Fibroblast of pulmonary artery (primary cell): Measurements from ENCODE around the gene PRR5.

ENCODE experiments used
- DNase-seq: peaks from one replicate; pipeline ENCODE4 v3.0.0-alpha.2; 2010; ENCODE audit warnings: low read depth
- H3K4me3 ChIP-seq: replicated peaks from 2 replicates; pipeline ENCODE4 v1.5.1; 2011; ENCODE audit warnings: low read depth, mild to moderate bottlenecking, control low read depth, low read length, moderate library complexity
- TF ChIP-seq, protein P1 (sequence below): IDR thresholded peaks from 2 replicates; pipeline ENCODE4 v1.5.1; 2011; ENCODE audit warnings: mild to moderate bottlenecking, control low read depth, low read length, inconsistent platforms; ENCODE audit errors: missing control alignments

Gene PRR5

DNA sequence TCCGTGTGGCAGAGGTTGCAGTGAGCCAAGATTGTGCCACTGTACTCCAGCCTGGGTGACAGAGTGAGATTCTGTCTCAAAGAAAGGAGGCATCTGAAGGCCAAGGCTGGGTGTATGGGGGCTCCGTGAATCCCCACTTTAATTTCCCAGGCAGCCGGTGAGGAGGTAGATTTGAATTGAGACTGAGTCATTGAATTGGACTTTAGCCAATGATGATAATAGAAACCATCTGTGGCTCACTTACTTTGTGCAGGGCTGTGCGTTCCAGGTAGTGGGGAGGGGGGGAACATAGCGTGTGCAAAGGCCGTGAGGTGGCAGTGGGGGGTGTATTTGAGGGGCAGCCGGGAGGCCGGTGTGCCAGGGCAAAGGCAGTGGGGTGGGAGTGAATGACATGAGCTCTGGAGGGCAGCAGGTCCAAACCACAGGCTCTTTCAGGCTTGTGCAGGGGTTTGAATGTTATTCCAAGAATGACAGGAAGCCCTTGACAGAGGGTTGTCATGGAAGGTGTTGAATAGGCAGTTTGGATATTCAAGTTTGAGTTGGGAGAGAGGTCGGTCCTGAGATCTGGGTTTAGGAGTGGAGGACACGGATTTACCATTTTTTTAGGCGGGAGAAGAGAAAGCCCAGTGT, 56.5 kb downstream of the PRR5 start:
- H3K4me3 ChIP-seq = no peak overlapping the region
- TF ChIP-seq, protein P1, sequence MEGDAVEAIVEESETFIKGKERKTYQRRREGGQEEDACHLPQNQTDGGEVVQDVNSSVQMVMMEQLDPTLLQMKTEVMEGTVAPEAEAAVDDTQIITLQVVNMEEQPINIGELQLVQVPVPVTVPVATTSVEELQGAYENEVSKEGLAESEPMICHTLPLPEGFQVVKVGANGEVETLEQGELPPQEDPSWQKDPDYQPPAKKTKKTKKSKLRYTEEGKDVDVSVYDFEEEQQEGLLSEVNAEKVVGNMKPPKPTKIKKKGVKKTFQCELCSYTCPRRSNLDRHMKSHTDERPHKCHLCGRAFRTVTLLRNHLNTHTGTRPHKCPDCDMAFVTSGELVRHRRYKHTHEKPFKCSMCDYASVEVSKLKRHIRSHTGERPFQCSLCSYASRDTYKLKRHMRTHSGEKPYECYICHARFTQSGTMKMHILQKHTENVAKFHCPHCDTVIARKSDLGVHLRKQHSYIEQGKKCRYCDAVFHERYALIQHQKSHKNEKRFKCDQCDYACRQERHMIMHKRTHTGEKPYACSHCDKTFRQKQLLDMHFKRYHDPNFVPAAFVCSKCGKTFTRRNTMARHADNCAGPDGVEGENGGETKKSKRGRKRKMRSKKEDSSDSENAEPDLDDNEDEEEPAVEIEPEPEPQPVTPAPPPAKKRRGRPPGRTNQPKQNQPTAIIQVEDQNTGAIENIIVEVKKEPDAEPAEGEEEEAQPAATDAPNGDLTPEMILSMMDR = no peak
- DNase-seq = peak; percentile 48

DNA sequence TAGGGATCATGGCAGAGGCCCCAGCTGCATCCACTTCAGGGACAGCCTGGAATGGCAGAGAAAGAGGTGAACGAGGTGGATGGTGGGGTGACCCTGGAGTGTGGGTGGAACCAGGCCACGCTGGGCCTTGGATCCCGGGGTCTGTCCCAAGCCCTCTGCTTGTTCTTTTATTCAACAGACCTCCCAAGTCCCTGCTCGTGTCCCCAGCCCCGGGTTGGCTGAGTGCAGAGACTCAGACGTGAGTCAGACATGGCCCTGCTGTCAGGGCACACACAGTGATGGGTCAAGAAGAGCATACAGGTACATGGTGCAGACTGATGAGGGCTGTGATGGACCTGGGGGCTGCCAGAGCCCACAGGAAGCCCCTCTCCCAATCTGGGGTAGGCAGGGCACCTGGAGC, 57.0 kb downstream of the PRR5 start:
- TF ChIP-seq, protein P1 = no peak
- H3K4me3 ChIP-seq = no peak overlapping the region
- no peak for DNase-seq

DNA sequence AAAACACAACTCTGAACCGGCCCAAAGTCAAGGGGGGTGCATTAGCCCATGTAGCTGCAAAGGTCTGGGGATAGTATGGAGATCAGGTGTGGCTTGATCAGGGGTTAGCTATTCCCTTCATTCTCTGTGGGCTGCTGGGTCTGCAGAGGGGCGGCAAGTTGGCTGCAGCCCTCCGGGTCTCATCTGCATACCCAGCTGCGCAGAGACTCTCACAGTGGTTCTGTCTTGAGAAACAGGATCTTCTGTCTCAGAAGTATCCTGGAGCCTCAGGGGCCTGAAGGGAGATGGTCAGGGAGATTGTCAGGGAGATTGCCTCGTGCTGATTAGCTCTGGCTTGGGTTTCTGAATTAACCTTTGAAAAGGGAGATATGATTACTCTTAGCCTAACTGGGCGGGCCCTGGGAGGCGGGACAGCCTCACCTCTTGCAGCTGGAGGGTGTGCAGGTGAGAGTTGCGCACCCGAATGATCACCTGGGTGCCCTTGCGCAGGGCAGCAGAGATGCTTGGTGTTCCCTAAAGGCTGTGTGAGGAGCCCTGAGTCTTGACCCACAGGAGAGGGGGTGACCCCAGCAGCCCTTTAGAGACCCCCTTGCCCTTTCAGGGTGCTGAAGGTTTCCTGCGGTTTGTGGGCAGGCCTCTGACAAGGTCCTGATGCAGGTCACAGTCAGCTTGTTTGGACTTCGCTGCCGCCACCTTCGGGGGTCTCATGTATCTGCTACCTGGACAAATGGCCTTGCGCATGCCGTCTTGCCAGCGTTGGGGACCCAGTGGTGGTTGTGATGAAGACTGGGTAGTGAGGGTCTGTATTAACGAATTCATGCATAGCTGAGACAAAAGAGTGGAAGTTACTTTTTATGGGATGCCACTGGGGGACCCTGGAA, 57.7 kb downstream of the PRR5 start:
- TF ChIP-seq, protein P1 = no peak
- H3K4me3 ChIP-seq = no peak overlapping the region
- DNase-seq = no peak

DNA sequence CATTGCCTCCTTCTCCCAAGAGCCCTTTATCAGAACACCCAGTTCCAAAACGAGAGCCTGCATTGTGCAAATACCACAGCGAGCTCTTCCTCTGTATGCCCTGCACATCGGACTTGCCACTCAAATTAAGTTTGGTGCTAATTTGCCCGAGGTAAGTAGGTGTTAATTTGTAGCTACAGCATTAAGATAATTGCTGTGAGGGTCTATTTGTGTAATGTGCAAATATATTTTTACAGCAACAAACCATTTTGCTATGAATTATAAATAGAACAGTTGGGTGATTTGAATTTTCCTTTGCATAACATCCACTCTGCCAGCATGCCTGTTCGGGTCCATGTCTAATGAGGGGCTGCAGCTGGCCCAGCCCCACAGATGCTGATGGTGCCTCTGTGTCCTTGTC, 58.5 kb downstream of the PRR5 start:
- TF ChIP-seq, protein P1 = no peak
- H3K4me3 ChIP-seq = no peak overlapping the region
- no peak for DNase-seq

DNA sequence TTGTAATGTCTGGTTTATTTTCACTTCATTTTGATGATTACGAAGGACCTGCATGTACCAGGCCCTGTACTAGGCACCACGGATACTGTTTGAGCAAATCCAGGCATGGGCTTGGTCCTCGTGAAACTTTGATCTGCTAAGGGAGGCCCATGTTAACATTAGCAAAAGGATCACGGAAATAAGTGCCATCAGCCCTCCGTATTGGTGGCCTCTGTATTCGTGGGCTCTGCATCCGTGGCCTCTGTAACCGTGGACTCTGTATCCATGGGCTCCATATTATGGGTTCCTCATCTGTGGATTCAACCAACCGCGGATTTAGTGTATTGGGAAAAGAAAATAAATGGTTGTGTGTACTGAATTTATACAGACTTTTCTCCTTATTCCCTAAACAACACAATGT, 59.0 kb downstream of the PRR5 start:
- H3K4me3 ChIP-seq = no peak overlapping the region
- TF ChIP-seq, protein P1 = no peak
- DNase-seq = no peak

DNA sequence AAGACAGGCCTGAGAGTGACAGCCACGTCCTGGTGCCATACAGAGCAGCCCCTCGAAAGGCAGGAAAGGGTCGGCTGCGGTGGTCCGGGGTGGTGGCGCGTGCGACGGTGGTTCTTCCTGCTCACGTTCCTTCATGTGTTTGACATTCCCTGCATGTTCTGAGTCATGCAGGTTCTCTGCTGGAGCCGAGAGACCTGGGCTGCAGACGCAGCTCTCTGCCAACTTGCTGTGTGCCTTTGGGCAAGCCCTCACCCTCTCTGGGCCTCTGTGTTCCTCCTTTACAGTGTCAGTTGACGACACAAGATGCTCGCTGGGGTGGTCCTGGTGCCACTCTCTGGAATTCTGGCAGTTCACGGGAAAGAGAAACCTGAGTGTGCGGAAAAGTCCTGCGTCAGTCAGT, 62.4 kb downstream of the PRR5 start:
- no peak for DNase-seq
- no peak overlapping the region for H3K4me3 ChIP-seq

More for the DNA sequence above, 62.4 kb downstream of the PRR5 start:
- TF ChIP-seq, protein P1 = no peak
